ENCODE measurements around the gene INPP5A. TPM values are rescaled to one million over a fixed set of nuclear protein-coding genes. Genes with fewer than 3 reads are reported as not detected.

The INPP5A gene
- total RNA-seq, 1 donor from 2014 or later = 36.3 TPM

DNA sequence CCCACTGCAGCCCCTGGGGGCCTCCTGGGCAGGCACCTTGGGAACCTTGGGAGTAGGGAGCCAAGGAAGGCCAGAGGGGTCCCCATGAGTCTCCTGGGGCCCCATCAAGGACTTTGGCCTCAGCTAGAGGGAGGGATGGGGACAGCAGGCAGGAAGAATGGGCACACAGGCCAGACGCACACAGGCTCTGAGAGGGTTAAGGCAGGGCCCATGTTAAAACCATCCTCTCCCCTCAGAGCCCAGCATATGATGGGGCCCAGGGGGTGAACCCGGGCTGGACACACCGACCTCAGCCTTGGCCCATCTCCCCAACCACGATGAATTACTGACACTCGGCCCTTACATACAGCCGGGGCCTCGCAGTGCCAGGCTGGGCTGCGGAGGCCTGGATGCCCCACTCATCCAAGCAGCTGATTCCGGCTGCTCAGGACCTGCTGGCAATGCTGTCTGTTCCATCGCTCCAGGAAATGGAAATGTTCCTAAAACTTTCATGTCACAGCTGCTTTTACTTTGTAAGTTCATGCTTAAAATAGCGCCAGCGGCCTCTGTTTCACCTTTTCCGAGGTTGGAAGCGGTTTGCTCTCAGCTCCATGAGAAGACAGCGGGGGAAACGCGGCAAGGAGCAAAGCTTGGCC is 17.3 kb upstream of the INPP5A start:
- peaks cover 6% of the 10 kb centered on the region for H3K27me3 Mint-ChIP-seq (ENCODE audit: unreplicated experiment)
- no peak overlapping the region for H3K27ac Mint-ChIP-seq (ENCODE audit: unreplicated experiment)
- no peak overlapping the region for H3K4me3 Mint-ChIP-seq (ENCODE audit: unreplicated experiment)
- peaks cover 4% of the 10 kb centered on the region for H3K9me3 Mint-ChIP-seq (ENCODE audit: unreplicated experiment)
- no peak for DNase-seq
- TF ChIP-seq, protein P1, sequence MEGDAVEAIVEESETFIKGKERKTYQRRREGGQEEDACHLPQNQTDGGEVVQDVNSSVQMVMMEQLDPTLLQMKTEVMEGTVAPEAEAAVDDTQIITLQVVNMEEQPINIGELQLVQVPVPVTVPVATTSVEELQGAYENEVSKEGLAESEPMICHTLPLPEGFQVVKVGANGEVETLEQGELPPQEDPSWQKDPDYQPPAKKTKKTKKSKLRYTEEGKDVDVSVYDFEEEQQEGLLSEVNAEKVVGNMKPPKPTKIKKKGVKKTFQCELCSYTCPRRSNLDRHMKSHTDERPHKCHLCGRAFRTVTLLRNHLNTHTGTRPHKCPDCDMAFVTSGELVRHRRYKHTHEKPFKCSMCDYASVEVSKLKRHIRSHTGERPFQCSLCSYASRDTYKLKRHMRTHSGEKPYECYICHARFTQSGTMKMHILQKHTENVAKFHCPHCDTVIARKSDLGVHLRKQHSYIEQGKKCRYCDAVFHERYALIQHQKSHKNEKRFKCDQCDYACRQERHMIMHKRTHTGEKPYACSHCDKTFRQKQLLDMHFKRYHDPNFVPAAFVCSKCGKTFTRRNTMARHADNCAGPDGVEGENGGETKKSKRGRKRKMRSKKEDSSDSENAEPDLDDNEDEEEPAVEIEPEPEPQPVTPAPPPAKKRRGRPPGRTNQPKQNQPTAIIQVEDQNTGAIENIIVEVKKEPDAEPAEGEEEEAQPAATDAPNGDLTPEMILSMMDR (IDR thresholded peaks at IDR 0.05; ENCODE audit: partially characterized antibody, unreplicated experiment) = no peak
- peaks cover 12% of the 10 kb centered on the region for H3K4me1 Mint-ChIP-seq (ENCODE audit: low read depth, unreplicated experiment)
- no peaks in the 10 kb centered on the region for H3K36me3 Mint-ChIP-seq (ENCODE audit: unreplicated experiment)

DNA sequence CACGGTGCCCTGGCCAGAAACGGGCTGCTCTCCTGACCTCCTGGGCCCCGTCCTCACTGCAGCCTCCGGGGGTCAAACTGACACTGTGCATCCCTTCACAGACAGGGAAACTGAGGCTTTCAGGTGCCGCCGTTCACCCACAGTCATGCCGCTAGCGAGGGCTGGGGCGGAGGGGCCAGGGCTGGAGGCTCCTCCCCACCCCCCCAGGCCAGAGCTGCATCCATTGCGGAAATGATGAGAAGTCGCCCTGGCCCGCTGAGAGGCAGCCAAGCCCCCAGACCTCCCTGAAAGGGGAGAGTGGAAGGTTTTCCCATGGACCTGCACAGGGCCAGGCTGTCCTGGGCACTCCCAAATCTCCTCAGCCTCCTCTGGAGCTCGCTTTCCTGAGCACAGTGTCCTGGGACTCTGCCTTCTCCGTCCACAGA is 16.5 kb upstream of the INPP5A start:
- peaks cover 4% of the 10 kb centered on the region for H3K9me3 Mint-ChIP-seq (ENCODE audit: unreplicated experiment)
- H3K27ac Mint-ChIP-seq (ENCODE audit: unreplicated experiment) = no peak overlapping the region
- H3K36me3 Mint-ChIP-seq (ENCODE audit: unreplicated experiment) = no peaks in the 10 kb centered on the region
- H3K4me3 Mint-ChIP-seq (ENCODE audit: unreplicated experiment) = no peak overlapping the region
- peaks cover 6% of the 10 kb centered on the region for H3K27me3 Mint-ChIP-seq (ENCODE audit: unreplicated experiment)
- TF ChIP-seq, protein P1 (IDR thresholded peaks at IDR 0.05; ENCODE audit: partially characterized antibody, unreplicated experiment) = no peak
- DNase-seq = no peak
- H3K4me1 Mint-ChIP-seq (ENCODE audit: low read depth, unreplicated experiment) = peaks cover 11% of the 10 kb centered on the region

DNA sequence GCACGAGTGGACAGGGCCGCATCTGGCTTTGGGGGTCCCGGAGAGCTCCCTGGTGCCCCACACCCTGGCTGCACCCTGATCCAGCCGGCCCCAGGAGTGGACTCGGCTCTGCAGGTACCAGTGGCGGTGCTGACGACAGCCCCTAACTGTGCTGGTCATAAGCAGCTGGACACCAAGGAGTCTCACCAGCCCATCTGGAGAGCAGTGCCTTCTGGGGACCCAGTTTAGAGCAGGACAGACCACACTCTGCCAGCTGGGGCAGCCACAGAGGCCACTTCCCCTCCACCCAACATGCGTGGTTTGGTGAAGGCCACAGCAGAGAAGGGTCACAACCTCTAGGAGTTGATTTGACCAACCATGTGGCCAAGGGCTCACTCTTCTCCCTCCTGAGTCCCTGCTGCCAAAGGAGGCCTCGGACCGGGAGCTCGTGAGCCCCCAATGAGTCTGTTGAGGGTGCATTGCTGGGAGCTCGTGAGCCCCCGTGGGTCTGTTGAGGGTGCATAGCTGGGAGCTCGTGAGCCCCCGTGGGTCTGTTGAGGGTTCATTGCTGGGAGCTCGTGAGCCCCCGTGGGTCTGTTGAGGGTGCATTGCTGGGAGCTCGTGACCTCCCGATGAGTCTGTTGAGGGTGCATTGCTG is 16.0 kb upstream of the INPP5A start:
- peaks cover 4% of the 10 kb centered on the region for H3K9me3 Mint-ChIP-seq (ENCODE audit: unreplicated experiment)

DNA sequence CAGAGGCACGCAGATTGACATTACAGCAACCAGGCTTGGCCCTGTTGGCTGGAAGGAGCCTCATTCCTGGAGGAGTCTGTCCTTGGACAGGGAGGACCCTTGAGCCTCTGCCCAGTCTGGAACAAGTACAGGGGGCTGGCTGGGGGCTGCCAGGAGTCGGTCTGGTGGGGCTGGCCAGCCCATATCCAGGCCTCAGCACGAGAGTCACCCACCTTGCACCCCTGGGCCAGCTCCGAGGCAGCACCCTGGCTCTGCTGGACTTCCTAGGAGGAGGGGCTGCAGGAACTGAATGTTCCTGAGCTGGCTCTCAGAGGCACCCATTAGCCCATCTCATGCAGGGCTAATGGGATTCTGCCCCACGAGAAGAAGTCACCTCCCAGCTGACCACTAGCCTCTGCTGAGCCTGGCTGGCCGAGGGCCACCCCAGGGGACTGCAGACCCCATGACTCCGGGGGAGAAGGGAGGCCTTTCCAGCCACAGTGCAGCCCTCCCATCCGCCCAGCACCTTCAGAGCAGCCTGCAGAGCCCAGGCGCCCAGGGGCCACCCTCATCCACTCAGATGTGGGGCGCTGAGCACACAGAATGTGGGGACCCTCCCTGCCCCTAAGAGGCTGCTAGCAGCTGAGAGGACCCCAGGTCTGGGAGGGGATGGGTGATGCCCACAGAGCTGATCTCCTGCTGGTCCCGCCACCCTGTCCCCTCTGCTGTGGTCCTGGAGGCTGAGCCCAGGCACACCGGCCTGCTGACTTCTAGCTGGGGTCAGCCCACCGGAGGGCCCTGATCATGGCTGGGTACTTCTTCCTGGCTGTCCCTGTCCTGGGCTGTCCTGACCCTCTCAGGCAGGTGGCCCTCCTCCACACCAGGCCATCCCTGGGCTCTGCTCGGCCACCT is 14.8 kb upstream of the INPP5A start:
- H3K36me3 Mint-ChIP-seq (ENCODE audit: unreplicated experiment) = no peaks in the 10 kb centered on the region
- peaks cover 4% of the 10 kb centered on the region for H3K9me3 Mint-ChIP-seq (ENCODE audit: unreplicated experiment)
- no peak for DNase-seq
- TF ChIP-seq, protein P1 (IDR thresholded peaks at IDR 0.05; ENCODE audit: partially characterized antibody, unreplicated experiment) = no peak
- no peak overlapping the region for H3K4me3 Mint-ChIP-seq (ENCODE audit: unreplicated experiment)
- H3K4me1 Mint-ChIP-seq (ENCODE audit: low read depth, unreplicated experiment) = peaks cover 11% of the 10 kb centered on the region
- no peak overlapping the region for H3K27ac Mint-ChIP-seq (ENCODE audit: unreplicated experiment)
- H3K27me3 Mint-ChIP-seq (ENCODE audit: unreplicated experiment) = peaks cover 7% of the 10 kb centered on the region

More for the DNA sequence above, 16.0 kb upstream of the INPP5A start:
- DNase-seq = no peak
- H3K27me3 Mint-ChIP-seq (ENCODE audit: unreplicated experiment) = peaks cover 6% of the 10 kb centered on the region
- H3K36me3 Mint-ChIP-seq (ENCODE audit: unreplicated experiment) = no peaks in the 10 kb centered on the region
- TF ChIP-seq, protein P1 (IDR thresholded peaks at IDR 0.05; ENCODE audit: partially characterized antibody, unreplicated experiment) = no peak
- no peak overlapping the region for H3K4me3 Mint-ChIP-seq (ENCODE audit: unreplicated experiment)
- H3K4me1 Mint-ChIP-seq (ENCODE audit: low read depth, unreplicated experiment) = peaks cover 11% of the 10 kb centered on the region
- H3K27ac Mint-ChIP-seq (ENCODE audit: unreplicated experiment) = no peak overlapping the region
